Daoy (cell line): ENCODE data around the gene MAD2L2. TPM values are rescaled to one million over a fixed set of nuclear protein-coding genes. Genes with fewer than 3 reads are reported as not detected.

Source experiments
- DNase-seq: peaks from one replicate; pipeline ENCODE4 v3.0.0-alpha.2; 2015; ENCODE audit warnings: low read depth
- total RNA-seq: library from RNA; depleted of rRNA; stranded (reverse); fragments of >200 nt; shearing (Covaris generic); gene quantifications from 2 replicates; pipeline ENCODE4 v1.2.3, GENCODE V29; 2014; rRNA removed

The MAD2L2 gene
- total RNA-seq = 80.3 and 91.7 TPM in 2 replicates

- DNase-seq = peak; percentile 92
Observed at GRCh38 chr1:11681071-11681771, at the start of gene MAD2L2. MAD2L2 (minus strand) TSS chr1:11681148; CDS start chr1:11680601, 547 bp downstream.

- peak; percentile 70 for DNase-seq
Observed at GRCh38 chr1:11730429-11730891, 49.5 kb upstream of the MAD2L2 start.

DNA sequence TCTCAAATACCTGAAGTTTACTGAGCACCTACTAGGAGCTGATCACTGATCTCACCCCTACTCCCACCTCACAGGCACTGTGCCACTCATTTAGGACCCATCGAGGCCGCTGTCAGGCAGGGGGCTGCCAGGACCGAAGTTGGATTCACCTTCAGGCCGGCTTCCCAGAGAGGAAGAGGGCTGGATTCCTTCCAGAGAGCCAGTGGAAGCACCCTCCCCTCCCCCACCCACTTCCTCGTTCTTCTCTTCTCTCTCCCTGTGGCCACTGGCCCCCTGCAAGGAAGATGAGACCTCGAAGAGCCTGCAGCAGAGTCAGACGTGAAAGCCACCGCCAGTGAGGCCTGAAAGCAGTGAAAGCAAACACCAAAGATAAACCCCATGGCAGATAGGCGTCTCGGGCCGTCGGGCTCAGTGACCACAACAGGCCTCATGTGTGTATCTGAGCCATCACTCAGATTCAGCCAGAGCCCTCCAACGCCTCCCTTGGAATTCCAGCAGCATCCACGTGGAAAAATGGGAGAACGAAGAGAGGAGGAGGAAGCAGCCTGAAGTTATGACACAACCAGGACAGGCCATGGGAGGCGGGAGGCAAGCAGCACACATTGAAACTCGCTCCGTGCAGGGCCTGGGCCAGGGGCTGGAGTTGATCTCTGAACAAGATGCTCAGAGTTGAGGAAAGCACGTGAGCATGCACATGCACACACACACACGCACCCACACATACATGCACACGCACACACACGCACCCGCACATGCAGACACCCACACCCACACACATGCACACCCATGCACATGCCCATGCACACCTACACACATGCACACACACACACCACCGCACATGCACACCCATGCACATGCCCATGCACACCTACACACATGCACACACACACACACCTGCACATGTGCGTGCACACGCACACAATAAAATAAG lies 48.8 kb upstream of the MAD2L2 start:
- peak; percentile 44 for DNase-seq

- no peak for DNase-seq
Observed at GRCh38 chr1:11729155-11729497, 48.2 kb upstream of the MAD2L2 start.

- no peak for DNase-seq
Observed at GRCh38 chr1:11728126-11728806, 47.3 kb upstream of the MAD2L2 start.

DNA sequence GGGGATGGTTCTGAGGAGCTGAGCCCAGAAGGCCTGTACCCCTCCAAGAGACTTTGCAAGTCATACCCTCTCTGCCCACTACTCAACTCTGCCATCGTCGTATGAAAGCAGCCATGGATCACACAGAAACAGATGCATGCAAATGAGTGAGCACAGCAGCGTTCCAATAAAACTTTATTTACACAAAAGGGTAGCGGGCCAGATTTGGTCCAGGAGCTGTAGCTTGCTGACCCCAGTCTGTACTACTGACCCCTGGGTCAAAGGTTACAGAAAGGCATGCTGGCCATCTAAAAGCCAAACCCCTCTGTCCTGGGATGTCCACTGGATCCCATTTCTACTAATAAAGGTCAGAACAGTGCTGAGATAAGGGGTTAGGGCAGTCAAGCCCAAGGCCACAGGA lies 46.2 kb upstream of the MAD2L2 start:
- DNase-seq = no peak

- no peak for DNase-seq
Observed at GRCh38 chr1:11725616-11726015, 44.7 kb upstream of the MAD2L2 start.

GRCh38 chr1:11722538-11722937 lies 41.6 kb upstream of the MAD2L2 start:
- DNase-seq = no peak

DNA sequence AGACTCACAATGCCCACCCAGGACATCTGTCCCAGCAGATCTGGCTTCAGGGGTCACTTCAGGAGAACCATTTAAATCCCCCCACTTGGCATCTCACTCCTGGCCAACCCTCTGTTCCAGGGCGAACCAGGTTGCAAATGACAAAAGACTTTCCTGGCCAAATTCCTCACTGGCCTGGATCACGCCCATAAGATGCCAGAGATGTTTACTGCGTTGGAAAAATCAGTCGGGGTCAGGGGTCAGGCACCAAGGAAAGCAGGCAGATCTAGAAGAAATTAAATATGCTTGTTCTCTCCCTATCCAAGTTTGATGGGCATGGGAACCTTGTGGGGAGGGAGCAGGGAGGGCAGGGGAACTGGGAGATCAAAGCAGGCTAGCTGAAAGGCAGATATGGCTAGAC lies 40.4 kb upstream of the MAD2L2 start:
- no peak for DNase-seq

DNA sequence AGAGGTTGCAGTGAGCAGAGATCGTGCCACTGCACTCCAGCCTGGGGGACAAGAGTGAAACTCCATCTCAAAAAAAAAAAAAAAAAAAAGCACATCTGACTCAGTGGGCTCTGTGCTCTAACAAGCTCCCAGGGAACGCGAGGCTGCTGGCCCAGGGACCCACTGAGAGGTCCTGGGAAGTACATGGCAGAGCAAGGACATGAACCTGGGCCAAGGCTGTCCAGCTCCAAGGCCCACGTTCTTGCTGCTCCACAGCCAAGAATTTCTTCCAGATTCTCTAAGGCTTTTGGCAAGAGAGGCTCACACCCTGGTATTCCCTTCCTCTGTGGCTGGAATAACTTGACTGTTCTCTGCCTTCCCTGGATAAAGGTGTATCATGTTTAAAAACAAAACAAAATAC lies 39.6 kb upstream of the MAD2L2 start:
- no peak for DNase-seq

DNA sequence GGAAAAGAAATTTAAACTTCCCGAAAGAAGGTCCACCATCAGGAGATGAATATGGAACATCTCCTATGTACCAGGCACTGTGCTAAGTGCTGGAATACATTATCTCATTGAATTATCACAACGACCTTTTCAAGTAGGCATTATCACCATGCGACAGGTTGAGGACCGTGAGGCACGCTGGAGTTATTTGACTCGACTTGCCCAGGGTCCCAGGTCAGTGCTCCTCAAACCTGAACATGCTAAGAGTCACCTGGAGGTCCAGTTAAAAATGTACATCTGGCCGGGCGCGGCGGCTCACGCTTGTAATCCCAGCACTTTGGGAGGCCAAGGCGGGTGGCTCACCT lies 39.1 kb upstream of the MAD2L2 start:
- no peak for DNase-seq

- DNase-seq = peak; percentile 57
Observed at GRCh38 chr1:11719313-11720032, 38.5 kb upstream of the MAD2L2 start.

- DNase-seq = no peak
Observed at GRCh38 chr1:11714831-11715575, 34.1 kb upstream of the MAD2L2 start.

DNA sequence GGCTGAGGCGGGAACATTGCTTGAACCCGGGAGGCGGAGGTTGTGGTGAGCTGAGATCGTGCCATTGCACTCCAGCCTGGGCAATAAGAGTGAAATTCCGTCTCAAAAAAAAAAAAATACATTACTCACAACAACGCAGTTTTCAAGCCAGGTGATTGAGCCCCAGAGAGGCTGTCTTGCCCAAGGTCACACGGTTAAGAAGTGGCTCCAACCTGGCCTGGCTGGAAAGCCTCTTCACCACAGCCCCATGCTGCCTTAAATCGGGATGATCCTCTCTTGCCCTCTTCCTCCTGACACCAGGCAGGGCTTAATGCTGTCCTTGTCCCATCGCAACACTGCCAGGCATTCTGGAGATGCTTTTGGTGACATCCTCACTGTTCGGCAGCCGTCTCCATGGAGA lies 32.1 kb upstream of the MAD2L2 start:
- no peak for DNase-seq

DNA sequence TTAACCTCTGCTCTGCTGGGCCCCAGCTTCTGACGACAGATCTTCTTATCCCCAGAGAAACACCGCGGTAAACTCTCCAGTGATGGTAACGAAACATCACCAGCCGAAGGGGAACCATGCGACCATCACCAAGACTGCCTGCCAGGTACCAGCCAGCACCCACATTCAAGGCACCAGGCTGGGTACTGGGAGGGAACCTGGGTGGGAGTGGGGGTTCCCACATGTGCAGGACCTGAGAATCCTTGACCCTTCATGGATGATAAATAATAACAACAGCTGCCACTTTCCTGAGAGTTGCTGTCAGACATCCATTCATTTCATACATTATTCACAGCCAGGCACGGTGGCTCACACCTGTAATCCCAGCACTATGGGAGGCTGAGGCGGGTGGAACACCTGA lies 31.3 kb upstream of the MAD2L2 start:
- no peak for DNase-seq

DNA sequence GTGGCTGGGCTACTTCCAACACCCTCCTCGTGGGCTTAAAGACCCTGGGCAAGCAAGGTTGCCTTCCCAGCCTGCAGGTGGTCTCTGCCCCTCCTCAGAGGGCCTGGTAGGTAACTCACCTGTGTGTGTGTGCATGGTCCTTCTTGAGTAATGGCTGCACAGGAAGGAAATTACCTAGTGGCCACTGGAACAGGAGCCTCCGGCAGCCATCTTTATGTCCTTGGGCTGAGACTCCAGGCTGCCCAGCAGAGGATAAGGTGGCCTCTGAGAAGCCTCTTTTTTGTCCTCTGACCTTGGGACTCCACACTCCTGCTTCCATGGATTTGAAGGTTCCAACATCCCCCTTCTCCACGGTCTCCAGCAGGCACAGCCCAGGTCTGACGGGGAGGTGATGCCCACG lies 30.5 kb upstream of the MAD2L2 start:
- DNase-seq = no peak

DNA sequence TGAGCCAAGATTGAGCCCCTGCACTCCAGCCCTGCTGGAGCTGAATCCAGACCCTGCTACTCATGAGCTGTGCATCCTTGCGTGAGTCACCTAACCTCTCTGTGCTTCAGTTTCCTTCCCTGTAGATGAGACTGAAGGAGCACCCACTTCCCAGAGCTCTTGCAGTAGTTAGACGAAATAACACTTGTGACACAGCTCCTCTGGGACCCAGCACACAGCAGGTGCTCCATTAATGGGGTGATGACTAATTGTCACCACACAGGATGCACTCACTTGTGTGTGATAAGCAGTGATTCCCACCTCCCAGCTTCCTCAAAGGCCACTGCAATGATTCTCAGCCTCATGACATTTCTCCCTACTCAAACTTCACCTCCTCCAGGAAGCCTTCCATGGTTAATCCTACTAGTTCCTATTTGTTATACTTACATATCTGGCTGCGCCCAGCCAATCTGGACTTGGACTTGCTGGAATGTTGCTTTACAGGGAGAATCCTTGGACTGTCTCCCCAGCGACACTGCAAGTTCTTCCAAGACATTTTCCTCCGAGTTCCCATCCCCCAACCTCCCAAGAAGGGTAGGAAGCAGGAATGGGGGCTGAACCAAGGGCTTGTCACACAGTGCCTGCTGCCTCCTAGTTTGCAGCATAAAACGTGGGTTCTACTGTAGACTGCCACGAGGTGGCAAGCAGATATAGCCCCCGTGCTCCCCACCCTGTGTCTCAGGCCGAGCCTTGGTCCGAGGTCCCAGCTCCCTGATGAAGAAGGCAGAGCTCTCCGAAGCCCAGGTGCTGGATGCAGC lies 27.8 kb upstream of the MAD2L2 start:
- peak; percentile 39 for DNase-seq

DNA sequence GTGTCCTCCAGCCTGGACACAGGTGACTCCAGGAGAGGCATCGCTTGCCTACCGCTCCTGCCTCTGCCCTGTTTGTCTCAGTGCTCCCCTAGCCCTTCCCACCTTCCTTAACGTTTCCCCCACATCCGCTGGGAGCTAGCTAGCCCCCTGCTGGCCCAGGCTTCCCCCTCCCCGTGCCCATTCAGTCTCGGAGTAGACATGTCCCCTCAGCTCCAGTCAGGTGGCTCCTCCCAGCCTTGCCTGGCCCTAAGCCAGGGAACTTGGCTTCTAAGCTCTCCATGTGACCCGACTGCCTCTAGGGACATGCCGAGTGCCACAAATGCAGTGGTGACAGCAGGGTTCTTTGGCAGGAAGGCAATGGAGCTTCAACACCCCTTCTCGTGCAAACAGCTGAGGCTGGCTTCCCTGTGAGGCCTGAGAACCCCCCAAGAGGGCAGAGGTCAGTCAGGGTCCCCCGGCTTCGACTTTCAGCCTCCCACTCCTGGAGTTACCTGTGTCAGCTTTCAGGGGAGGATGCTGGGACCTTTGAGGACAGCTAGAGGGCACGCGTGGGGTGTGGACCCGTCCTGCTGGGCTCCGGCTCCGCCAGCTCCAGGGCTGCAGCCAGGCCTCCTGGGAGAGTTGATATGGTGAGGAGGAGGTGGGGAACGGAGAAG lies 26.8 kb upstream of the MAD2L2 start:
- DNase-seq = no peak

DNA sequence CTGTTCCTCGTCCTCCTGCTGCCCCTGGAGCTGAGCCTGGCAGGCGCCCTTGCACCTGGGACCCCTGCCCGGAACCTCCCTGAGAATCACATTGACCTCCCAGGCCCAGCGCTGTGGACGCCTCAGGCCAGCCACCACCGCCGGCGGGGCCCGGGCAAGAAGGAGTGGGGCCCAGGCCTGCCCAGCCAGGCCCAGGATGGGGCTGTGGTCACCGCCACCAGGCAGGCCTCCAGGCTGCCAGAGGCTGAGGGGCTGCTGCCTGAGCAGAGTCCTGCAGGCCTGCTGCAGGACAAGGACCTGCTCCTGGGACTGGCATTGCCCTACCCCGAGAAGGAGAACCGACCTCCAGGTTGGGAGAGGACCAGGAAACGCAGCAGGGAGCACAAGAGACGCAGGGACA lies 25.3 kb upstream of the MAD2L2 start:
- DNase-seq = no peak

DNA sequence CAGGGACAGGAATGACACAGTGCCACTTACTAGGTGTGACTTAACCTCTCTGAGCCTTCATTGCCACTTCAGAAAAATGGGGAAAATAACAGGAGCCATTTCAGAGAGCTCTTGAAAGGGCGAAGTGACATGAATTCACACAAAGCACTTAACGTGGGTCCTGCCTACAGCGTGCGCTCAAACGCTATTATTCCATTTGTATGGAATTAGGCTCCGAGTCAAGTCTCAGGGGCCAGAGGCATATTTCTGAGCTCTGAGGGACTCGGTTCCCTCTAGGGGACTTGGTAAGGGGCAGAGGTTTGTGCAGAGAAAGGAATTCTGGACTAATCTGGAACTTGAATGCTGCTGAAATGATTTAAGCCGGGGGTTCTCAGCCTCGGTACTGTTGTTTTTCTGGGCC lies 24.6 kb upstream of the MAD2L2 start:
- DNase-seq = no peak
